GM18868 (cell line): ENCODE data around the gene PSD2.
"Not testable (repeated sequence)": the region's sequence is repeated elsewhere in the genome, so short reads cannot be mapped to it uniquely, and the experiment has no call there.

ENCODE experiments used
- ATAC-seq: cut with Tn5 transposase; IDR thresholded peaks from one replicate; pipeline ENCODE4 v1.9.1; 2021; ENCODE audit warnings: mild to moderate bottlenecking, moderate library complexity; ENCODE audit not compliant: unreplicated experiment

The PSD2 gene

GRCh38 chr5:139789116-139789844, 6.3 kb upstream of the PSD2 start:
- no peak for ATAC-seq

- no peak for ATAC-seq
Measured at GRCh38 chr5:139789845-139790189, 5.8 kb upstream of the PSD2 start.

- no peak for ATAC-seq
Measured at GRCh38 chr5:139792218-139792617, 3.4 kb upstream of the PSD2 start.

GRCh38 chr5:139792655-139793054, 3.0 kb upstream of the PSD2 start:
- ATAC-seq, result not testable (repeated sequence)

- ATAC-seq, result no peak
Measured at GRCh38 chr5:139794067-139794846, 1.4 kb upstream of the PSD2 start.

- ATAC-seq, result no peak
Measured at GRCh38 chr5:139796061-139796806, 626 bp downstream of the PSD2 start.

GRCh38 chr5:139797335-139797734, 1.7 kb downstream of the PSD2 start:
- no peak for ATAC-seq

- no peak for ATAC-seq
Measured at GRCh38 chr5:139797856-139798510, 2.4 kb downstream of the PSD2 start.

GRCh38 chr5:139798883-139799282, 3.3 kb downstream of the PSD2 start:
- no peak for ATAC-seq

GRCh38 chr5:139799359-139799758, 3.8 kb downstream of the PSD2 start:
- no peak for ATAC-seq

GRCh38 chr5:139803978-139804377, 8.4 kb downstream of the PSD2 start:
- no peak for ATAC-seq

- ATAC-seq, result no peak
Measured at GRCh38 chr5:139804800-139805397, 9.3 kb downstream of the PSD2 start.

- ATAC-seq, result no peak
Measured at GRCh38 chr5:139805545-139805944, 9.9 kb downstream of the PSD2 start.

- no peak for ATAC-seq
Measured at GRCh38 chr5:139806111-139806510, 10.5 kb downstream of the PSD2 start.

GRCh38 chr5:139806726-139807646, 11.4 kb downstream of the PSD2 start:
- no peak for ATAC-seq

- ATAC-seq, result no peak
Measured at GRCh38 chr5:139807647-139808030, 12.0 kb downstream of the PSD2 start.

GRCh38 chr5:139808481-139809330, 13.1 kb downstream of the PSD2 start:
- no peak for ATAC-seq

- ATAC-seq, result no peak
Measured at GRCh38 chr5:139809331-139809810, 13.8 kb downstream of the PSD2 start.
